Upper lobe of left lung (tissue), 6 donors: ENCODE data around the gene TENT5A. TPM values are rescaled to one million over a fixed set of nuclear protein-coding genes. Genes with fewer than 3 reads are reported as not detected.

Experiments used
- ATAC-seq, 2 donors: fragments of 200-7000 bp; cut with Tn5 transposase; one replicate each; pipeline ENCODE4 v1.9.1; 2022; ENCODE audit warnings: mild to moderate bottlenecking in 2 of 2, moderate library complexity in 2 of 2; ENCODE audit not compliant: low FRiP score in 2 of 2
- DNase-seq, 2 donors: peaks; one replicate each; pipeline ENCODE4 v3.0.0-alpha.2; 2019 to 2020
- H3K27ac ChIP-seq, 4 donors: fragments of 200-600 bp; sonication (generic); one replicate each; pipeline ENCODE4 v1.5.1; 2016 to 2019
- H3K27me3 ChIP-seq, 4 donors: fragments of 200-600 bp; sonication (generic); one replicate each; pipeline ENCODE4 v1.5.1; 2017 to 2019
- H3K36me3 ChIP-seq, 4 donors: fragments of 200-600 bp; sonication (generic); one replicate each; pipeline ENCODE4 v1.5.1; 2016 to 2019
- H3K4me1 ChIP-seq, 4 donors: fragments of 200-600 bp; sonication (generic); one replicate each; pipeline ENCODE4 v1.5.1; 2018 to 2019
- H3K4me3 ChIP-seq, 4 donors: fragments of 200-600 bp; sonication (generic); one replicate each; pipeline ENCODE4 v1.5.1; 2017 to 2019; ENCODE audit warnings: mild to moderate bottlenecking in 2 of 4, moderate library complexity in 1 of 4
- H3K9me3 ChIP-seq, 4 donors: fragments of 200-600 bp; sonication (generic); one replicate each; pipeline ENCODE4 v1.5.1; 2018 to 2019
- CTCF ChIP-seq, 6 experiments: fragments of 450-650 bp in 4 of 6; fragments of 200-600 bp in 2 of 6; sonication (generic) in 2 of 6; IDR thresholded peaks; one replicate each; pipeline ENCODE4 v1.5.1; 2016 to 2019; ENCODE audit warnings: antibody characterized with exemption in 6 of 6
- EP300 ChIP-seq, 4 donors: sonication (generic); formaldehyde crosslinking; IDR thresholded peaks; one replicate each; pipeline ENCODE4 v1.5.1; 2017; ENCODE audit warnings: antibody characterized with exemption in 4 of 4, control low read depth in 2 of 4
- POLR2A ChIP-seq, 4 donors: fragments of 450-650 bp; IDR thresholded peaks; one replicate each; pipeline ENCODE4 v1.5.1; 2016 to 2017; ENCODE audit warnings: antibody characterized with exemption in 4 of 4, mild to moderate bottlenecking in 2 of 4
- POLR2AphosphoS5 ChIP-seq, 2 donors: sonication (generic); formaldehyde crosslinking; IDR thresholded peaks; one replicate each; pipeline ENCODE4 v1.5.1; 2017; ENCODE audit warnings: antibody characterized with exemption in 2 of 2
- WGBS, 2 donors: methylation state at CpG; one replicate each; pipeline ENCODE4 v1.1.5; 2017 to 2018; 5-methylcytosine and 5-hydroxymethylcytosine counted together
- total RNA-seq, 6 donors: library from RNA; depleted of rRNA in 4 of 6; stranded (reverse); fragments of >200 nt in 4 of 6; gene quantifications; one replicate each; pipeline versions ENCODE4 v1.1.0 to v1.2.1, GENCODE V29; 2016 to 2021
- donor health status: DM: no; HTN: no; CAD: no; lungs with moderate emphysema.
- donor health status: DM: no; HTN: yes; CAD: no; lungs with severe emphysema.

The TENT5A gene
- total RNA-seq, 6 donors from 2014 or later, result 9.5 to 21.9 (median 18.6) TPM

GRCh38 chr6:81739230-81740195, 13.0 kb downstream of the TENT5A start:
- H3K9me3 ChIP-seq, result no peaks in the 10 kb centered on the region
- no peaks in the 10 kb centered on the region for H3K36me3 ChIP-seq
- H3K4me1 ChIP-seq, result peaks cover 0 to 2% (median 0%) of the 10 kb centered on the region in 4 donors
- DNase-seq (no peak), ATAC-seq (no peak)
- no peak overlapping the region for H3K4me3 ChIP-seq
- no peaks in the 10 kb centered on the region for H3K27me3 ChIP-seq
- 71% methylated on average over 6 of the region's 6 CpGs for WGBS, 2 donors
- H3K27ac ChIP-seq, result no peak overlapping the region
- TF ChIP-seq POLR2A (IDR thresholded peaks at IDR 0.05) (no peak), POLR2AphosphoS5 (IDR thresholded peaks at IDR 0.05) (no peak), EP300 (IDR thresholded peaks at IDR 0.05) (no peak), CTCF (IDR thresholded peaks at IDR 0.05) (no peak)

- H3K27me3 ChIP-seq, result no peaks in the 10 kb centered on the region
- no peaks in the 10 kb centered on the region for H3K36me3 ChIP-seq
- peaks cover 0 to 2% (median 0%) of the 10 kb centered on the region in 4 donors for H3K4me1 ChIP-seq
- H3K27ac ChIP-seq, result no peak overlapping the region
- TF ChIP-seq POLR2AphosphoS5 (IDR thresholded peaks at IDR 0.05) (no peak), EP300 (IDR thresholded peaks at IDR 0.05) (no peak), POLR2A (IDR thresholded peaks at IDR 0.05) (no peak), CTCF (IDR thresholded peaks at IDR 0.05) (no peak)
- ATAC-seq, result no peak
- no peak overlapping the region for H3K4me3 ChIP-seq
- DNase-seq, result no peak
- no peaks in the 10 kb centered on the region for H3K9me3 ChIP-seq
Observed at GRCh38 chr6:81736428-81736827, 16.1 kb downstream of the TENT5A start.

GRCh38 chr6:81735756-81736380, 16.6 kb downstream of the TENT5A start:
- Histone ChIP-seq H3K4me1 (peaks cover 0 to 2% (median 0%) of the 10 kb centered on the region in 4 donors), H3K36me3 (no peaks in the 10 kb centered on the region), H3K9me3 (no peaks in the 10 kb centered on the region), H3K4me3 (no peak overlapping the region), H3K27ac (no peak overlapping the region), H3K27me3 (no peaks in the 10 kb centered on the region)
- DNase-seq (no peak), ATAC-seq (no peak)
- 77 to 83% methylated on average over 1 of the region's 1 CpG for WGBS, 2 donors
- TF ChIP-seq POLR2A (IDR thresholded peaks at IDR 0.05), result no peak
- TF ChIP-seq CTCF (IDR thresholded peaks at IDR 0.05), result no peak
- TF ChIP-seq EP300 (IDR thresholded peaks at IDR 0.05), result no peak
- TF ChIP-seq POLR2AphosphoS5 (IDR thresholded peaks at IDR 0.05), result no peak

GRCh38 chr6:81734500-81735150, 17.9 kb downstream of the TENT5A start:
- ATAC-seq, result no peak
- H3K9me3 ChIP-seq, result no peaks in the 10 kb centered on the region
- TF ChIP-seq CTCF (IDR thresholded peaks at IDR 0.05) (no peak), POLR2A (IDR thresholded peaks at IDR 0.05) (no peak), POLR2AphosphoS5 (IDR thresholded peaks at IDR 0.05) (no peak), EP300 (IDR thresholded peaks at IDR 0.05) (no peak)

More at GRCh38 chr6:81734500-81735150, 17.9 kb downstream of the TENT5A start:
- no peak for DNase-seq
- 95 to 96% methylated on average over 2 of the region's 2 CpGs for WGBS, 2 donors
- H3K36me3 ChIP-seq, result no peaks in the 10 kb centered on the region
- no peak overlapping the region for H3K4me3 ChIP-seq
- no peaks in the 10 kb centered on the region for H3K27me3 ChIP-seq
- H3K27ac ChIP-seq, result no peak overlapping the region
- no peaks in the 10 kb centered on the region for H3K4me1 ChIP-seq
